Neural cell (in vitro differentiated cells): Measurements from ENCODE around the gene ITPR2.

Experiments
- EP300 ChIP-seq: fragments of 450-650 bp; conservative IDR thresholded peaks from 2 replicates; pipeline ENCODE4 v1.6.1; 2014; ENCODE audit warnings: antibody characterized with exemption, mild to moderate bottlenecking, moderate library complexity; ENCODE audit not compliant: poor library complexity, severe bottlenecking
- POLR2AphosphoS5 ChIP-seq: IDR thresholded peaks from 2 replicates; pipeline ENCODE4 v1.6.1; 2012
- RAD21 ChIP-seq: fragments of 450-650 bp; conservative IDR thresholded peaks from 2 replicates; pipeline ENCODE4 v1.6.1; 2014; ENCODE audit warnings: antibody characterized with exemption, mild to moderate bottlenecking, moderate library complexity
- SMC3 ChIP-seq: fragments of 450-650 bp; conservative IDR thresholded peaks from 2 replicates; pipeline ENCODE4 v1.6.1; 2014; ENCODE audit warnings: antibody characterized with exemption, mild to moderate bottlenecking, moderate library complexity; ENCODE audit not compliant: poor library complexity
- TAF1 ChIP-seq: IDR thresholded peaks from 2 replicates; pipeline ENCODE4 v1.6.1; 2012; ENCODE audit warnings: low read depth
- TF ChIP-seq, protein P1 (sequence below): fragments of 450-650 bp; IDR thresholded peaks from 2 replicates; pipeline ENCODE4 v1.5.1; 2014; ENCODE audit warnings: antibody characterized with exemption, mild to moderate bottlenecking, moderate library complexity; ENCODE audit not compliant: poor library complexity, severe bottlenecking

DNA sequence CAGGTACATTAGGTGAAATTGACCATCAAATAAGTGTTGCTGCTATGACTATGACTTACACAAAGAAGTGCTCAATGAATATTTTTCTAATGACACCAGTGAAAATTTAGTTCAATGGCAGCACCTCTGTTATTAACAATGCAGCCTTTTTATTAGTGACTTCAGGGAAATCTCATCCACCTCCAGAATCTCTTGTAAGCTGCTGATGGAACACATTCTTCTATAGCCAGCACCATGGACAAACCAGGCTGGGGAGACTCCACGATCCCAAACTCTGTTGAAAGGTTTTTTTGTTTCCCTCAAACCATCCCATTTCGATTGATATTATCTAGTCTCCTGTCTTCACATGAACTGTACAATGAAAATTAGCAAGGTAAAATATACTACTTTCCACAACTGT, 265.9 kb downstream of the ITPR2 start:
- no peak for TF ChIP-seq SMC3
- TF ChIP-seq, protein P1, sequence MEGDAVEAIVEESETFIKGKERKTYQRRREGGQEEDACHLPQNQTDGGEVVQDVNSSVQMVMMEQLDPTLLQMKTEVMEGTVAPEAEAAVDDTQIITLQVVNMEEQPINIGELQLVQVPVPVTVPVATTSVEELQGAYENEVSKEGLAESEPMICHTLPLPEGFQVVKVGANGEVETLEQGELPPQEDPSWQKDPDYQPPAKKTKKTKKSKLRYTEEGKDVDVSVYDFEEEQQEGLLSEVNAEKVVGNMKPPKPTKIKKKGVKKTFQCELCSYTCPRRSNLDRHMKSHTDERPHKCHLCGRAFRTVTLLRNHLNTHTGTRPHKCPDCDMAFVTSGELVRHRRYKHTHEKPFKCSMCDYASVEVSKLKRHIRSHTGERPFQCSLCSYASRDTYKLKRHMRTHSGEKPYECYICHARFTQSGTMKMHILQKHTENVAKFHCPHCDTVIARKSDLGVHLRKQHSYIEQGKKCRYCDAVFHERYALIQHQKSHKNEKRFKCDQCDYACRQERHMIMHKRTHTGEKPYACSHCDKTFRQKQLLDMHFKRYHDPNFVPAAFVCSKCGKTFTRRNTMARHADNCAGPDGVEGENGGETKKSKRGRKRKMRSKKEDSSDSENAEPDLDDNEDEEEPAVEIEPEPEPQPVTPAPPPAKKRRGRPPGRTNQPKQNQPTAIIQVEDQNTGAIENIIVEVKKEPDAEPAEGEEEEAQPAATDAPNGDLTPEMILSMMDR = no peak
- TF ChIP-seq RAD21 = no peak
- no peak for TF ChIP-seq EP300
- TF ChIP-seq POLR2AphosphoS5 = no peak
- no peak for TF ChIP-seq TAF1
